GM19467 (cell line): ENCODE data around the gene COL3A1.

ENCODE experiments used
- ATAC-seq: cut with Tn5 transposase; IDR thresholded peaks from one replicate; pipeline ENCODE4 v1.9.1; 2021; ENCODE audit warnings: mild to moderate bottlenecking, moderate library complexity; ENCODE audit not compliant: unreplicated experiment

Gene COL3A1

GRCh38 chr2:188975497-188976102 lies 1.4 kb downstream of the COL3A1 start:
- ATAC-seq = no peak

DNA sequence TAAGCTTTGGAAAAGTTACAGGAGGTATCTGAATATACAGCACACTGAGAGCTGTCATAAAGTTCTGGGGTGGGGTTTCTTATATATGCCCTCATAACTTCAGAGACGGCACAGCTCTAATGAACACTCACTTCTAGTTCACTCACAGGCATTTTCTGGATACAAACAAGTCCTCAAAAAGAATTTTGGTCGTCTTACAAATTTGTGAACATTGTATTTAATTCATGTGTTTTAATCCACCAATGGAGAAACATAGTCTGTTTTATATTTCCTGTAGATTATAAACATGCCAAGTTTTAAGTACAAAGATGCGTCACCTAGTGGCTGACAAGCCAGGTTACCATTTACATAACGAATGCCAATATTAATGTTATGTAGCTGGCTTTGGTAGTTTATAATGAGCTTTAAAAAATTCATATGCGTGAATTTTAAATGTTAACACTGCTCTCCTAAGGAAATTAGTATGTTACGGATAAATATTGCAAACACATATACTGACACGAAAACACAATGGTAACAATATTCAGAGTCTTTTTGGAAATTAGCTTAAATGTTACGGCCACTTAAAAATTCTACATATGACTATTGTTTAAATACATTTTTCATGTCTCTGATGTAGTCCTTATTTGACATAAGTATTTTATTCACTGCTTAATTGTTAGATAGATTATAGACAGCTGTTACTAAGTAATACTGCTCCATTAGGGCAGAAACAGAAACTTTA lies 2.5 kb downstream of the COL3A1 start:
- no peak for ATAC-seq

DNA sequence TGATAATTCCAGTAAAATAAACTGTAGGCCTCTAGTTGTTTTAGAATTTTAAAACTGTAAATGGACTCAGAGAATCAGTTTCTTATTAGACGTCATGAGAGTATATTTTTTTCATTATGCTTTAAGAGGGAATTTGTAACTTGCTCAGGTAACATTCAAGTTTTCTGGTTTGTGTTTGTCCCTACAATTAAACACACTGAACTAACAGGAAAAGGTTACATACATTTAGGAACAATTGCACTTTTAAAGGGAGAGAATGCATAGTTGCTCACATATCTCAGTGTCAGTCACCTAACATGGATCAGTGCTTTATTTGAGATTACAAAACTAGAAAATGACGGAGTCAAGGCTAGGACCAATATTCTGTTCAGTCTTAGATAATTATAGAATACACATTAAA lies 3.1 kb downstream of the COL3A1 start:
- no peak for ATAC-seq

DNA sequence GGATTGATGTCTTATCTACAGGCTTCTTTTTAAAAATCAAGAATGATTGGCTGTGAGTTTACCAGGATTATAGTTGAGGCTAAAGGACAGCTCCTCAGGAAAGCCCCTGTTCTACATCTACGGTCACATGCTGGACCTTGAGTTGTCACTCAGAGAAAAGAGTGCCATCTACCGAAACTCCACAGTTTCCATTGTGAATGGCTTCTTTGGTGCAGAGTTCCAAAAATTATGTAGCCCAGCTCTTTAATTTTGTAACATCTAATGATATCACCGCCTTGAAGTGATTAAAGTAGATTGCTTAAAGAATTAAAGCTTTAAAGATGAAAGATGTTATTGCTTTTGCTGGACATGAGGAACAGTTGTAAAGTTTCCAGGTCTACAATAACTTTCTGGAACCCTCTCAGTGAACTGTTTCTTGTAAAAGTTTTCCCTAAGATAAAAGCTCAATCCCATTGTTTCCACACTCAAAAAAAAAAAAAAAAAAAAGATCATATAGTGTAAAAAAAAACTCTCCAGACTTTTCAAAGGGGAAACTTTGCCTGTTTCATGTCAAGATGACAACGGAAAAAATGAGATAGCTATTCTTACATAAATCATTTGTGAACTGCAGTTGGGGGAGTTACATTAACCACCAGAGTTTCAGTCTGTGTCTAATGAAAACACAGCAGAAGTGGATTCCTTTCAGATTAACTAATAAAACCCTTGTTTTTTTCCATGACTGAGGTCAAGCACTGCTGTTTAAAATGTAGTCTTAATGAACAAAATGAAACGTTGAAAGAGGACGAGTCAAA lies 4.3 kb downstream of the COL3A1 start:
- ATAC-seq = peak; percentile 87

DNA sequence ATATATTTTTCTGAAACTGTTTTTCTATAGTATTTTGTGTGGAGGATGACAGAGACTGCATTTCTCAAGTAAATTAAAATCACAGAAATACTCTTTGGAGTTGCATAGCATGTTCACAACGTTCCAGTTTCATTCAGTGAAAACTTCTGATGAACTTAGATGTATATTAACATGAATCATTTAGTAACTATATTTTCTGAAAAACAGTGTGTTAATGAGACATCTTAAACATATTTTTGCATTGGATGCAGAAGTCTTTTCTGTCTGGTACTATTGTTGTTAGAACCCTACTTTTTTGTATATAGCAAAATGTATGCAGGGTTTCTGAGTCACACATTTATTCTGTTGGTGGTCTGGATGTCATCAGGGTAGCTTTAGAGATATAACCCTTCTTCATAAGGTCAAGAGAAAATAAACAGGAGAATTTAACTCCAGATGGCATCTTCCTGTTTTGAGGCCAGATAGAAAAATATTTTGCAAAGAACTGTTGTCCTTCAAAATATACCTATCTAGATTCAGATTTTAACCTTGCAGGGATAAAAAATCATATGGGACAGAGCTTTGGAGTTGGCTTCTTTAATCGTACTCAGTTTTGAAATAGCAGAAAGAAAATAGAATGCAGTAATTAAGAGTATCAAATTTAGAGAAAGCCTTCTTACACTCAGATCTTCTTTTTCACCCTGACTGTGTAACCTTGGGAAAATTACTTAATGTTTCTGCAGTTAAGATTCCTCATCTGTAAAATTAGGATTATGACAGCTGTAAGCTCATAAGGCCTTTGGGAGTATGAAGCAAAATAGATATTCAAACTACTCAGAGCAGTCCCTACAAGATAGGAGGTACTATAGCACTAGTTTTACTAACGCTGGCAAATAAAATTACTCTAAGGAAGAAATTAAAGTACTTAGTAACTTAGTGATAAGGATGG lies 5.3 kb downstream of the COL3A1 start:
- peak; percentile 10 for ATAC-seq

- no peak for ATAC-seq
These were observed 9.4 kb downstream of the COL3A1 start for GRCh38 chr2:188983427-188984064.

DNA sequence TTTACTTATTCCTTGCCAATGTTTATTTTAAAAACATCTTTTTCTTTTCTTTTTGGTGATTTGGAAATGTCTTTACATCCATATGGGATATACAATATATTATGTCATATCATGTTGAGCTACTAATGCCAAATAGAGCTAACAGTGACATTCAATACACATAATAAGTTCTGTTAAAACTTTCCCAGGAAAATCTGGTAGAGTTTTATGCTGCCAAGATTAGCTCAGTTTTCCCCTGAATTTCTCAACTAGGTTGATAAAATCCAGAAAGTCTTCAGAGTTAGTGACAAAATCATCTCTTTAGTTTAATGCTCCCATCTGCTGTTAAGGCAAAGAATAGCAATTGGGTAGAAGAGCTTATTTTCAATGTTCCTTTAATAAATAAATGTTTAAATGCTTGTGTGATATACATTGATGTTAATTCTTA lies 9.9 kb downstream of the COL3A1 start:
- ATAC-seq = no peak

- ATAC-seq = no peak
These were observed 10.5 kb downstream of the COL3A1 start for GRCh38 chr2:188984680-188985079.

DNA sequence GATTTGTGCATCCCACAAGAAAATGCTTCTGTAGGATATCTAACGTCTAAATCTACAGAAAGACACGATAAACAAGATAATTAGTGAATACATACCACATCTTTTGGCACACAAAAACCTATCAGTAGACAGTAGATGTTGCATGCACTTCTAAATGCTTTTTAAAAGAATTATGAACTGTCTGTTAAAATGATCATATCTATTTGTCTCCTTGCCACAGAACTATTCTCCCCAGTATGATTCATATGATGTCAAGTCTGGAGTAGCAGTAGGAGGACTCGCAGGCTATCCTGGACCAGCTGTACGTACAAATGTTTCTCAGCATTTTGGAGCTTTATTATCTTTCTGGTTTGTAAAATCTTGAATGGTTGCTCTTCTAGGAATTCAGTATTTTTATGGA lies 12.7 kb downstream of the COL3A1 start:
- no peak for ATAC-seq

DNA sequence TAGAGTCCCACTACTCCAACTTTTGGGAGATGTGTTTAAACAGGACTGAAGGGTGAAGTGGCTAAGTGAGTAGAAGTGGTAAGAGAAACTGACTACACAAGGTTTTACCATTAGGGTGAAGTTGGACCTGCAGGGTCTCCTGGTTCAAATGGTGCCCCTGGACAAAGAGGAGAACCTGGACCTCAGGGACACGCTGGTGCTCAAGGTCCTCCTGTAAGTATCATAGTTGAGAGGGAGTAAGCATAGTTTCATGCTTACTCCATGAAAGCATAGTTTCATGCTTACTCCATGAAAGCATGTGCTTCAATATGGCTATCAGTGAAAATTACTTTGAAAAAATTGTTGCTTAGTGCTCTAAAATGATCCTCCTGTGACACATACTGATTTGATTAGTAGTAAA lies 19.1 kb downstream of the COL3A1 start:
- no peak for ATAC-seq

GRCh38 chr2:188997263-188997662 lies 23.1 kb downstream of the COL3A1 start:
- no peak for ATAC-seq

DNA sequence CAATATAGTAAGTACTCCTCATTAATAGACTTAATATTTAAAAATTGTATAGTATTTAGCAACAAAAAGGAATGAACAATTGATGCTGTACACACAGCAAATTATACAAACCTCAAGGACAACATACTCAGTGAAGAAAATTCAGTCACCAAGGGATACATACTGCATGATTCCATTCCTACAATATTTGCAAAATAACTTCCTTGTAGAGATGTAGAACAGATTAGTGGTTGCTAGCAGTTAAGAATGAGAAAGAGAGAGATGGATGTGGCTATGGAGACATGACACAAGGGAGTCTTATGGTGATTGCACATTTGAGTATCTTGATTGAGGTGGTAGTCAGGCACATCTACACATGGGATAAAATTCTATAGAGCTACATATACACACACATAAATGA lies 26.0 kb downstream of the COL3A1 start:
- ATAC-seq = no peak

DNA sequence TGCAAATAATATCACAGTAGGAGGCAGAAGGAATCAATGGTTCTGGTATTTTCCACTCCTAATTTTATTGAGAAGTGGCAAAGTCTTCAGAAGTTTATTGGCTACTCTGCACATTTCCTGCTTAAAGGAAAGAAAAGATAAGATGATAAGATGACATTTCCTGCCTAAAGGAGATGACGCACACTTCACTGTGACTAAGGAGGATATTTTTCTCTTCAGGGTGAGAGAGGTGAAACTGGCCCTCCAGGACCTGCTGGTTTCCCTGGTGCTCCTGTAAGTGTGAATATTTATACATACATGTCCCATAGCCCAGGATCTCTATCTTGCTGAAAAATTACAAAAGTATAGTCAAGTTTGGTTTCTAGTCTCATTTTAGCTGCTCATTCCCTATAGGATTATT lies 27.9 kb downstream of the COL3A1 start:
- ATAC-seq = no peak

- no peak for ATAC-seq
These were observed 34.5 kb downstream of the COL3A1 start for GRCh38 chr2:189008555-189009262.

DNA sequence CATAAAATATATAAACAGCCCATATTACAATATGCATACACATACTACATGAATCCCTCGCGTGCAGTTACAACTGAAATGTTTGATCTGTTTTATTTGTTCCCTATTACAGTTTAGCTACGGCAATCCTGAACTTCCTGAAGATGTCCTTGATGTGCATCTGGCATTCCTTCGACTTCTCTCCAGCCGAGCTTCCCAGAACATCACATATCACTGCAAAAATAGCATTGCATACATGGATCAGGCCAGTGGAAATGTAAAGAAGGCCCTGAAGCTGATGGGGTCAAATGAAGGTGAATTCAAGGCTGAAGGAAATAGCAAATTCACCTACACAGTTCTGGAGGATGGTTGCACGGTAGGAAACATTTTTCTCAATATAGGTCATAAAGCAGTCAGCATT lies 36.4 kb downstream of the COL3A1 start:
- ATAC-seq = no peak

DNA sequence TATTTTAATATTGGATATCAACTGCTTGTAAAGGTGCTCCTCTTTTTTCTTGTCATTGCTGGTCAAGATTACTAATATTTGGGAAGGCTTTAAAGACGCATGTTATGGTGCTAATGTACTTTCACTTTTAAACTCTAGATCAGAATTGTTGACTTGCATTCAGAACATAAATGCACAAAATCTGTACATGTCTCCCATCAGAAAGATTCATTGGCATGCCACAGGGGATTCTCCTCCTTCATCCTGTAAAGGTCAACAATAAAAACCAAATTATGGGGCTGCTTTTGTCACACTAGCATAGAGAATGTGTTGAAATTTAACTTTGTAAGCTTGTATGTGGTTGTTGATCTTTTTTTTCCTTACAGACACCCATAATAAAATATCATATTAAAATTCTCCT lies 38.2 kb downstream of the COL3A1 start:
- ATAC-seq = no peak

- ATAC-seq = no peak
These were observed 38.9 kb downstream of the COL3A1 start for GRCh38 chr2:189013031-189013430.

GRCh38 chr2:189013671-189014448 lies 39.7 kb downstream of the COL3A1 start:
- no peak for ATAC-seq
